ENCODE results near the gene SLC2A4.

Gene SLC2A4

DNA sequence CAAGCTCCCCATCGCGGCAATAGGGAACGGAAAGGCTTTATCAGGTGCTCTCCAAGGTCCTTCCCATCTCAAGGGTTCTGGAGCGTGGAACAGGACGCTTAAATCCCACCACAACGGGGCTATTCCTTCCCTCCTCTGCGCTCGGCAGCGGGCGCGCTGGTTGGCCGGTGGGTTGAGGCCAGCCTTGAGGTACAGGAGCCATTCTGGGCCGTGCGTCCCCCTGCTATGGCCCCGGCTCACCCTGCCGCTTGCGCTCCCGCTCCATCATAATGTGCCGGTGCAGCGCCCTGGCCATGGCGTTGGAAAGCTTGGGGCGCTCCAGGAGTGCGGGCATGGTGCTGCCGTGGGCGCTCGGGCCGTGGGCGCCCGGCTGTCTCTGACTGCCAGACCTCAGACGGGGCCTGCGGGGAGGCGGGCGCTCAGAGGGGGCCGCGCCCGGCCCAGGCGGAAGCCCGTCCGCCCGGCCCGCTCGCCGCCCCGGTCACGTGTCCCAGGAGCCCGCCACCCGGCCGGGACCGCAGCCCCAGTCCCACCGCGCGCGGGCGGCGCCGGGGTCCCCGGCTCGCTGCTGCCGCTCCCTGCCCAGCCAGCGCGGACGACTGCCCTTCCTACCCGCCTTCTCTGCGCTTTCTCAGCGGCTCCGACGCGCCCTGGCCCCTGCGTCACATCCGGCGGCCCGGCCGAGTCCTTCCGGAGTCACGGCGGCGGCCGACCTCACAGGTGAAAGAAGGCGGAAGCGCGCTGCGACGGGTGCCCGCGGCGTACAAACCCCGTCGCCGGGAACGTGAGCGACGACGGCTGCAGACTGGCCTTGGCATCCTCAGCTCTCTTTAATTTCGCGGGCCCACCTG lies 33.4 kb downstream of the SLC2A4 start, which contains the start of gene GPS2:
Gene GPS2, minus strand, starts transcription at position 642 of the 851 bp plus-strand sequence. Its CDS starts 308 bp downstream, at position 334.
- H3K27ac ChIP-seq: peak within 1 kb of the TSS; percentile 85
- peak; percentile 75; the same call in 1 of the 2 replicates for TF ChIP-seq ZFX (IDR thresholded peaks at IDR 0.05)
- TF ChIP-seq, protein P1, sequence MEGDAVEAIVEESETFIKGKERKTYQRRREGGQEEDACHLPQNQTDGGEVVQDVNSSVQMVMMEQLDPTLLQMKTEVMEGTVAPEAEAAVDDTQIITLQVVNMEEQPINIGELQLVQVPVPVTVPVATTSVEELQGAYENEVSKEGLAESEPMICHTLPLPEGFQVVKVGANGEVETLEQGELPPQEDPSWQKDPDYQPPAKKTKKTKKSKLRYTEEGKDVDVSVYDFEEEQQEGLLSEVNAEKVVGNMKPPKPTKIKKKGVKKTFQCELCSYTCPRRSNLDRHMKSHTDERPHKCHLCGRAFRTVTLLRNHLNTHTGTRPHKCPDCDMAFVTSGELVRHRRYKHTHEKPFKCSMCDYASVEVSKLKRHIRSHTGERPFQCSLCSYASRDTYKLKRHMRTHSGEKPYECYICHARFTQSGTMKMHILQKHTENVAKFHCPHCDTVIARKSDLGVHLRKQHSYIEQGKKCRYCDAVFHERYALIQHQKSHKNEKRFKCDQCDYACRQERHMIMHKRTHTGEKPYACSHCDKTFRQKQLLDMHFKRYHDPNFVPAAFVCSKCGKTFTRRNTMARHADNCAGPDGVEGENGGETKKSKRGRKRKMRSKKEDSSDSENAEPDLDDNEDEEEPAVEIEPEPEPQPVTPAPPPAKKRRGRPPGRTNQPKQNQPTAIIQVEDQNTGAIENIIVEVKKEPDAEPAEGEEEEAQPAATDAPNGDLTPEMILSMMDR (conservative IDR thresholded peaks at IDR 0.05): no peak

DNA sequence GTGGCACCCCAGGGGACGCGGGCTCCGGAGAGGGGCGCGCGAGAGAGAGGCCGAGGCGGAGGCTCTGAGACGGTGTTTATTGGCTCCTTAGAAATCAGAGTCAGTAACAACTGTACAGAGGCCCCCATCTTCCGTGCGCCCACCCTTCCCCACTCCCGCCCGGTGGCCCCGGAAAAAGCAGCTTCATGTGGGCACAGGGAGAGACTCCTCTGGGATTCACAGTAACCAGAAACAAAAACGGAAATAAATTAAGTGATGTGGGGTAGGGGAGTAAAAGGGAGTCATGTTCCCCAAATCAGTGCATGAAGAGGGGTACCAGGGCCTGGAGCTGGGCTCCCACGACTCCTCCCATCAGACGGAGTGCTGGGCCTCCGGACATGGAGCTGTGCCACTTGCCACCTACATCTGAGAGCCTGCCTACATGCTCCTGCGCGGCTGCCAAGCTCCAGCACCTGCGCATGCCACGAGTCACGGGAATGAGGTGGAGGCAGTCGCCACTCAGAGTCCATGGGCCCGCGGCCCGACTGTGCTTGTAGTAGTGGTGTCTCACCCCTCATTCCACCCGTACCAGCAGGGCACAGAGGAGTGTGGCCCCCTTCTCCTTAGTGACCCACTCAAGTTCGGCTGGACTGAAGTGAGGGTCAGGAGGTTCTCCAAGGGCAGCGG lies 34.2 kb downstream of the SLC2A4 start:
- TF ChIP-seq, protein P1 (conservative IDR thresholded peaks at IDR 0.05): no peak
- TF ChIP-seq ZFX (IDR thresholded peaks at IDR 0.05): no peak
- H3K27ac ChIP-seq: peak overlapping the region; percentile 85

DNA sequence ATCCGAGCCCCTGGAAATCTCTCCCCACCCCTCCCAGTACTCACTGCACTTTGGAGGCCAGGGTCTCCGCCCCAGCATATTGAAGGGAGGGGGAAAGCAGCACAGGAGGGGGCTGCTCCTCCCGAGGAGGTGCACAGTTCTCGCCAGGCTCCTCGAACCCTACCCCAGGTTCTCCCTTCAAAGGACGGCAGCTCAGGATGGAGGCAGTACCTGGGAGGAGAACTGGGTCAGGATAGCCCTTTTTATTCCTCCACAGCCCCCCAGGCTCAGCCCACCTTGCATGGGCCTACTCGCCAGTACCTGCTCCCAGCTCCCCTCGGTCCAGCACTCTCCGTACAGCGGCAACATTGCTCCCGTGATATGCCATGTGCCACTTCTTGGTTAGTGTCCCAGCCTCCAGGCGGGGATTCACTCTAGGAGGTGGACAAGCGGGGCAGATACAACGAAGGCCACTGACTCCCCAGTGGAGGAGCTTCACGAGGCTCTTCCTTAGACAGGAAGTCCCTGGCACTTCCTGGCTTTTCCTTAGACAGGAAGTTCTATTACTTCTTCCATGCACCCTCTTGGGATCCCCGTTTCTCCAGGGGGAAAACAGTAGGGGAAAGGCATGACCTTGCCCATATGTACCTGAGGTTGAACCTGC lies 35.8 kb downstream of the SLC2A4 start:
- no peak for TF ChIP-seq ZFX (IDR thresholded peaks at IDR 0.05)
- TF ChIP-seq, protein P1 (conservative IDR thresholded peaks at IDR 0.05): no peak
- H3K27ac ChIP-seq: no peak overlapping the region

DNA sequence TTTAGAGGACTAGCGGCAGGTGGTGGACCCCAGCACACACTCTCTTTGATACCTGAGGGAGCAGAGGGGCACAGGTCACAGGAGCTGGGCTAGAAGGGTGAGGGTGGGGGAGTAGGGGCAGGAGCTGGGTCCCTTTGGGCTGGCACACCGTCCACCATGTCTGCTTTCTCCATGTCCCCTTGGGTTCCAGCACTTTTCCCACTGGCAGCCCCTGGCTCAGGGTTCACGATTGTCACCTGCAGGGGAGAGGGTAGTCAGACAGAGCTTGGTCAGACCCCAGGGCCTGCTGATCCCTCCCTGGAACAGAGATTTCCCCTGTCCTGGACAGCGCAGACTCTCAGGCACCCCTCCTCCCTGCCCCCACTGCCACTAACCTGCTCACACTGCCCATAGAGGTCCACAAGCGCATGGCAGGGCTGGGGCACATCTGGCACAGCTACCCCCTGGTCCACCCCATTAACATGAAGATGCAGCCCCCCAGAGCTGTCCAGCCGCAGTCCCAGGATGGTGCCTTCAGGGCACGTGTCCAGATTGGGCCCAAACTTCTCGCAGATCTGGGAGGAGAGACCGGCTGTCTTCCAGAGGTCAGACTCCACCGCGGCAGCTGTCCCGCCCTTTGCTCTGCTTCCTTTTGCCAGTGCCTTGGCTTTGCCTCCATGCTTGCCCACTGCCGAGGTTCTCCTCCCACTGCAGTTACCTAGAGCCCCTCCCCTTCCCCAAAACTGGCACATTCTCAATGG lies 36.8 kb downstream of the SLC2A4 start:
- TF ChIP-seq, protein P1 (conservative IDR thresholded peaks at IDR 0.05): no peak
- no peak for TF ChIP-seq ZFX (IDR thresholded peaks at IDR 0.05)
- no peak overlapping the region for H3K27ac ChIP-seq

DNA sequence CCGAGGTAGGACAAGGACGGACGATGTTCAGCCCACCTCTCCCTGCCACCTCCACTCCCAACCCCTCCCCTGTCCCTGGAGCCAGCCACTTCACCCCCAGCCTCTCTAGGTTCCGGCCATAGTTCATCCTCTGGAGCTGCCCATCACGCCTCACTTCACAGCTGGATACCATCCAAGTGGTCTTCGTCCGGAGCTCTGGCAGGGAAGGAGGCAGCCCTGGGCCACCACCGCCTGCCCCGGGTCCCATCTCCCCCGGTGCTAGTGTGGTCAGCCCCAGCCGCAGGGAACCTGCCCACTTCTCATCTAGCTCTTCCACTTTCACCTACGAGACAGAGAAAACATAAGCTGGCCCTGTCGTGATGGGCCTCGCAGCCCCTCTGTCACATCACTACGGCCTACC lies 39.9 kb downstream of the SLC2A4 start:
- TF ChIP-seq, protein P1 (conservative IDR thresholded peaks at IDR 0.05): no peak
- no peak for TF ChIP-seq ZFX (IDR thresholded peaks at IDR 0.05)
- H3K27ac ChIP-seq: no peak overlapping the region

DNA sequence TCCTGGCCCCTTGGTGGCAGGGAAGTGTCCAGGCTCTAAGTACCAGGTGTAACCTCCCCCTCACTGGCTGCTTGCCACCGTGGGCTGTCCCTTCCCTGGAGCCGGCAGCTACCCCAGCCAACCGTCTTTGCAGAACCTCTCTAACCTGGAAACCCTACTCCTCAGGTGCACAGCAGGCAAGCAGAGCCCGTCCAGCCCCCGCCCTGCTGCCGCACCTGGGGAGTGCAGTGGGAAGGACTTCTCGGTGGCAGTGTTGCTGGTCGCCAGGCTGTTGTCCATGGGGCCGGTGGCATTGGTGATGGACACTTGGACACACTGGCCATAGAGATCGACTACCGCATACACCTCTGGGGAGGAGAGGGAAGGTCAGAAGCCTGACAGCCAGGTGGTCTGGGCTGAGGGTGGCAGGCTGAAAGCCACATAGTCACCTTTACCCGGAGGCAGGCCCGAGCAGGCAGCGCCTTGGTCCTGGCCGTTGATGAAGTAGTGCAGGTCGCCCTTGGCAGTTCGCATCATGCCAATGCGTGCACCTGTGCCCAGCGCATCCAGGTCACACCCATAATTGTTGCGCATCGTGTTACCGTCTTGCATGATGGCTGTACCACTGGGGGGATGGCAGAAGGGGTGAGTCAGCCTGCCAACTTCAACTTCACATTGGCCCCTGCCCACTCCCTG lies 41.1 kb downstream of the SLC2A4 start:
- TF ChIP-seq, protein P1 (conservative IDR thresholded peaks at IDR 0.05): no peak
- no peak for TF ChIP-seq ZFX (IDR thresholded peaks at IDR 0.05)
- no peak overlapping the region for H3K27ac ChIP-seq
